Neuron (in vitro differentiated cells): ENCODE results near the gene LINS1.

Experiments
- H2AFZ ChIP-seq: one replicate; pipeline ENCODE4 v1.6.1; 2013; ENCODE audit warnings: low read depth, mild to moderate bottlenecking, inconsistent platforms, low read length, moderate library complexity
- H3K27me3 ChIP-seq: one replicate; pipeline ENCODE4 v1.6.1; 2013; ENCODE audit warnings: low read length; ENCODE audit not compliant: insufficient read depth
- H3K36me3 ChIP-seq: one replicate; pipeline ENCODE4 v1.6.1; 2013; ENCODE audit warnings: low read length; ENCODE audit not compliant: insufficient read depth
- H3K4me1 ChIP-seq: one replicate; pipeline ENCODE4 v1.6.1; 2013; ENCODE audit warnings: low read length; ENCODE audit not compliant: insufficient read depth
- H3K4me3 ChIP-seq: 2 replicates; pipeline ENCODE4 v1.5.1; 2013; ENCODE audit warnings: mild to moderate bottlenecking, low read length, moderate library complexity
- H3K9me3 ChIP-seq: one replicate; pipeline ENCODE4 v1.6.1; 2013; ENCODE audit warnings: low read length

The LINS1 gene

GRCh38 chr15:100531823-100532327 is 70.1 kb downstream of the LINS1 start:
- no peaks in the 10 kb centered on the region for H3K9me3 ChIP-seq
- H3K4me1 ChIP-seq = no peaks in the 10 kb centered on the region
- H3K4me3 ChIP-seq = no peak overlapping the region
- H2AFZ ChIP-seq = no peak overlapping the region
- H3K27me3 ChIP-seq = peaks cover 13% of the 10 kb centered on the region
- H3K36me3 ChIP-seq = no peaks in the 10 kb centered on the region

DNA sequence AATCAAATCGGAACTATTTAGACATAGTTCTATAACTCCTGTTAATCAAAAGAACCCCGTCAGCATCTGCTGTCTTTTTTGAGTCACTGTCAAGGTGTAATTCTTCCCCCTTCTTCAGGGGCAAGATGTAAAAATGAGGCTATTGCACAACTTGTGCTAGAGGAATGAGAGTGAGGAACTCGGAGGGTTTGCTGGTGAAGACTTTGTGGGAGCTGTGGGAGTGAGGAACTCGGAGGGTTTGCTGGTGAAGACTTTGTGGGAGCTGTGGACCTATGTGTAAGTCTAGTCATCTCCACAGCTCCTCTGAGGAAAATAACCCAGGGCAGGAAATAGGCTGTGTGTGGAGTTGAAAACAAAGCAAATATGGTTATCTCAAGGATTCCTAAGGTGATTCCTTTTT is 70.8 kb downstream of the LINS1 start:
- H3K27me3 ChIP-seq = peaks cover 13% of the 10 kb centered on the region
- H3K4me1 ChIP-seq = no peaks in the 10 kb centered on the region
- H3K9me3 ChIP-seq = no peaks in the 10 kb centered on the region
- no peak overlapping the region for H2AFZ ChIP-seq
- no peak overlapping the region for H3K4me3 ChIP-seq
- no peaks in the 10 kb centered on the region for H3K36me3 ChIP-seq

DNA sequence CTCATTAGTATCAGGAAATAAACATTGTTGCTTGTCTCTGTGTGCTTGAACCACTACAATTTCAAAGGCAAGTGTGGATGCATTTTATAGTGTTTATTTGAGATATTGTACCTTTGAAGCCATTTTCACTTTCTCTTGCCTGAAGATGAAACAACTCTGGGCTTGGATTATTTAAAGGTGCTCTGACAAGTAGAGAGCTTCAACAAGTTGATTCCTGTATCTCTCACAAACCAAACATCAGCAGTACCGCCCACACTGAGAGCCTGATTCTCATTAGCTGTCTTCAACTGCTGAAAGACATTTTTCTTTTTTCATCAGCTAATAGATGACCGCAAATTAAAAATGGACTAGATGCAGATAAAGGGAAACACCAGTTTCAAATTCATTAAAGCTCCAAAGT is 72.4 kb downstream of the LINS1 start:
- Histone ChIP-seq H2AFZ (no peak overlapping the region), H3K36me3 (no peaks in the 10 kb centered on the region), H3K27me3 (peaks cover 13% of the 10 kb centered on the region), H3K9me3 (no peaks in the 10 kb centered on the region), H3K4me1 (no peaks in the 10 kb centered on the region), H3K4me3 (no peak overlapping the region)

- Histone ChIP-seq H3K4me1 (no peaks in the 10 kb centered on the region), H3K9me3 (no peaks in the 10 kb centered on the region), H3K36me3 (no peaks in the 10 kb centered on the region), H3K4me3 (no peak within 1 kb of the TSS), H3K27me3 (peaks cover 13% of the 10 kb centered on the region), H2AFZ (no peak within 1 kb of the TSS)
Measured at GRCh38 chr15:100528833-100529428, 73.1 kb downstream of the LINS1 start, which contains the start of gene CERS3. TSS of gene CERS3 (minus strand) at chr15:100528950. CDS start at chr15:100501849, 27,101 bp downstream.

- H3K27me3 ChIP-seq = peaks cover 5% of the 10 kb centered on the region
- no peak overlapping the region for H2AFZ ChIP-seq
- no peak overlapping the region for H3K4me3 ChIP-seq
- no peaks in the 10 kb centered on the region for H3K9me3 ChIP-seq
- H3K36me3 ChIP-seq = no peaks in the 10 kb centered on the region
- no peaks in the 10 kb centered on the region for H3K4me1 ChIP-seq
Measured at GRCh38 chr15:100526027-100526481, 75.9 kb downstream of the LINS1 start.

- H3K4me3 ChIP-seq = no peak overlapping the region
- H2AFZ ChIP-seq = no peak overlapping the region
- H3K36me3 ChIP-seq = no peaks in the 10 kb centered on the region
- no peaks in the 10 kb centered on the region for H3K9me3 ChIP-seq
- H3K27me3 ChIP-seq = peaks cover 5% of the 10 kb centered on the region
- H3K4me1 ChIP-seq = no peaks in the 10 kb centered on the region
Measured at GRCh38 chr15:100525436-100525835, 76.5 kb downstream of the LINS1 start.

DNA sequence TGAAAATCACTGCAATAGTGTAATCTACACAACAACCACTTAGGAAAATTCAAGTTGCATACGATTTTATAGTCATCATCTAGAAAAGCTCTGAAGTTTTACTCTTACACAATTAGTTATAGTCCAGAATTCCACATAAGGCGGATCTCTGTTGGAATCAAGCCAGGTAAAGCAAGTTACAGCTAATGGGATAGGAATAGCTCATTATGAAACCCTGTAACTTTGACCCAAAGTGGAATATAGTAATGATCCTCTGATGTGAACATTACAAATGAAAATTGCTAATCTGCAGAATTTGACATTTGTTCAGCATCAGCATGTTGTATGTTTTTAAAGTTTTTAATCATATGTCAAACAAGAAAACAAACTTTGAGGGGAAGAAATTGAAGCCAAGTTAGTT is 77.7 kb downstream of the LINS1 start:
- Histone ChIP-seq H3K27me3 (peaks cover 2% of the 10 kb centered on the region), H3K4me3 (no peak overlapping the region), H3K36me3 (no peaks in the 10 kb centered on the region), H2AFZ (no peak overlapping the region), H3K4me1 (no peaks in the 10 kb centered on the region), H3K9me3 (no peaks in the 10 kb centered on the region)

DNA sequence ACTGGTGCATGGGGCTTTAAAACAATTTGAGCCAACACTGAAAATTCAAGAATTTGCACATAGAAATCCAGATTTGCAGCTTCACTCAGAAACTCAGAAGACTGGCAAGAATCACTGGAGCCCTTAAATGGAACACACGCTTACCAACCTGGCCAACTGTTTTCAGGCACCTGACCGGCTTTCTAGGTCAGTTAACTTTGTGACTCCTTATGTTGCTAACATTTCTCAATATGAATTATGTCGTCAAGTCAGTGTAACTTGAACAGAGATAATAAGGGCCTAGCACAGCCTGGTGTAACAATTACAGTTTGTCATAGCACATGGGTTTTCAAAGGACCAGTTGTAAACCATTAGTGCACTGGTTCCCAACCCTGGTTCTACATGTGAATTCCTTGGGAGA is 80.1 kb downstream of the LINS1 start:
- no peak overlapping the region for H3K4me3 ChIP-seq
- peaks cover under 1% of the 10 kb centered on the region for H3K27me3 ChIP-seq
- H2AFZ ChIP-seq = no peak overlapping the region
- no peaks in the 10 kb centered on the region for H3K9me3 ChIP-seq
- no peaks in the 10 kb centered on the region for H3K36me3 ChIP-seq
- H3K4me1 ChIP-seq = no peaks in the 10 kb centered on the region

DNA sequence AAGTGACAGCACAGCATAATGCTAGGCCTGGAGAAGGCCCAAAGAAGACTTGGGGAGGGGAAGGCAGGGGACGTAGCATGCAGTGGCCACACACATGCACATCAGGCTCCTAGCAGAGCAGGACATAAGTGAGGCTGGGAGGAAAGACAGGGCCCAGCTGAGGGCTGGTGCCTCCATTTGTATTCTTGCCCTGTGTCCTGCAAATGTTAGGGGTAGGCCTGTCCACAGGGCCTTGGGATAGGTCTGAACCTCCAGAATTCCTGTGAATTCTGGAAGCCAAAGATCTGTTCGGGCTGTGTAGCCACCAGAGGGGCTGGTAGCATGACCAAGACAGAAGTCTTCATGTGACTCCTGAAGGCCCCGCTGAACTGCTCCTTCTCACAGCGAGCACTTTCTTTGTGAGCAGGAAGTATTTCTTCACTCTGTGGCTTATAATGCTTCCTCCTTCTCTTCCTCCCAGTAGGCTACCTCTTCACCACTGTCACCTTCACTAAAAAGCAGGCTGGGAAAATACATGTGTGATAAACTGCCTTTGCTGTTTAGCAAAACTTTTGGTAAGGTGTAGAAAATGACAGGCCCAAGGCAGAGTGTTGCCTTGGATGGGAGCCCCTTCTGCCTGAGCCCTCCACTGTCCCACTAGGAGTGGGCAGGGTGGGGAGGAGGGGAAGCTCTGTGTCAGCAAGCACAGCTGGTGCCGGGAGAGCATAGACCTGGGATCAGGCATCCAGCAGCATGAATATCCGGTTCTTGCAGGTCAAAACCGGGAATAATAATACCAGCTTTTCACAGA is 81.7 kb downstream of the LINS1 start:
- Histone ChIP-seq H3K9me3 (no peaks in the 10 kb centered on the region), H3K4me3 (no peak overlapping the region), H2AFZ (no peak overlapping the region), H3K27me3 (peaks cover 3% of the 10 kb centered on the region), H3K4me1 (no peaks in the 10 kb centered on the region), H3K36me3 (no peaks in the 10 kb centered on the region)

- no peak overlapping the region for H2AFZ ChIP-seq
- H3K36me3 ChIP-seq = no peaks in the 10 kb centered on the region
- H3K4me1 ChIP-seq = no peaks in the 10 kb centered on the region
- no peak overlapping the region for H3K4me3 ChIP-seq
- H3K27me3 ChIP-seq = peaks cover 3% of the 10 kb centered on the region
- no peaks in the 10 kb centered on the region for H3K9me3 ChIP-seq
Measured at GRCh38 chr15:100517846-100518245, 84.1 kb downstream of the LINS1 start.
